IPS-18c (cell line): ENCODE measurements around the gene SCAPER.
"Not testable (repeated sequence)": the region's sequence is repeated elsewhere in the genome, so short reads cannot be mapped to it uniquely, and the experiment has no call there.

Experiments
- H3K4me3 ChIP-seq: 2 replicates; pipeline ENCODE4 v1.7.0; 2013; ENCODE audit warnings: low read depth, mild to moderate bottlenecking, low read length, moderate library complexity; ENCODE audit not compliant: insufficient read depth
- H3K9me3 ChIP-seq: one replicate; pipeline ENCODE4 v1.6.1; 2013; ENCODE audit warnings: mild to moderate bottlenecking, low read length, moderate library complexity; ENCODE audit not compliant: control insufficient read depth, insufficient read depth

SCAPER gene

GRCh38 chr15:76868740-76869139 is 36.4 kb downstream of the SCAPER start:
- Histone ChIP-seq H3K4me3 (no peak overlapping the region), H3K9me3 (no peaks in the 10 kb centered on the region)

GRCh38 chr15:76866716-76867321 is 38.3 kb downstream of the SCAPER start:
- no peak overlapping the region for H3K4me3 ChIP-seq
- H3K9me3 ChIP-seq: no peaks in the 10 kb centered on the region

DNA sequence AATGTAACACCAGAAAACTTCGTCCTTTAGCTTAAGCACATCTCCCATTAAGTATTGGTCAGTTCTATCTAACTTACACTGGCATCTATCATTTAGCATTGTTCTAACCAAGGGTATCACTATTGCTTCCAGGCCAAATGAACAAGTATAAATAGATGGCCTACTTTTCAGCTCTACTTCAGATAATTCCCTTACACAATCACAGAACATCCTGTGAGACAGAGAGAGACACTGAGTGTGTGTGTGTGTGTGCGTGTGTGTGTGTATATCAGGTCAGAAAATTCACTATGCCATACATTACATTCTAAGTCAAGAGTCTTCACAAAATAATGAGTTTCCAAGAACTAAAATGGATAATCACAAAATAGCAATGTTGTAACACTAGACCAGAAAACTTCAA is 39.1 kb downstream of the SCAPER start:
- Histone ChIP-seq H3K4me3 (no peak overlapping the region), H3K9me3 (no peaks in the 10 kb centered on the region)

DNA sequence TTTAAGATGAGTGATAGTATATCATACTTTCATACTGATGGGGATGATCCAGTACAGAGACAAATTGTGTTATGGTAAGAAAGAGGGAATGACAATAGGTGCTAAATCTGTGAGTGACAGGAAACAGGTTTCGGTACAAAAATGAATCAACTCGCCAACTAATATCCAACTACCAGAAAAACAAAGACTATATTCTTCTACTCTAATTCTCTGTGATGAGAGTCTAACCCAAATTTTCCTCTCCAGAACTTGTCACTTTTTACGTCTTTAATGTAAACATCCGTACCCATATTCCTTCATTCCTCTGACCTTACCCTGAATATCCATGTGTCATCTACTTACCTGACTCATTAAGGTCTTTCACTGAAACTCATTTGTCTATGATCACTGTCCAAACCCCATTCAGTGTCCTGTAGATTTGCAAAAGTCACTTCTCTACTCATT is 39.6 kb downstream of the SCAPER start:
- Histone ChIP-seq H3K4me3 (no peak overlapping the region), H3K9me3 (no peaks in the 10 kb centered on the region)

GRCh38 chr15:76864586-76864985 is 40.6 kb downstream of the SCAPER start:
- no peak overlapping the region for H3K4me3 ChIP-seq
- no peaks in the 10 kb centered on the region for H3K9me3 ChIP-seq

DNA sequence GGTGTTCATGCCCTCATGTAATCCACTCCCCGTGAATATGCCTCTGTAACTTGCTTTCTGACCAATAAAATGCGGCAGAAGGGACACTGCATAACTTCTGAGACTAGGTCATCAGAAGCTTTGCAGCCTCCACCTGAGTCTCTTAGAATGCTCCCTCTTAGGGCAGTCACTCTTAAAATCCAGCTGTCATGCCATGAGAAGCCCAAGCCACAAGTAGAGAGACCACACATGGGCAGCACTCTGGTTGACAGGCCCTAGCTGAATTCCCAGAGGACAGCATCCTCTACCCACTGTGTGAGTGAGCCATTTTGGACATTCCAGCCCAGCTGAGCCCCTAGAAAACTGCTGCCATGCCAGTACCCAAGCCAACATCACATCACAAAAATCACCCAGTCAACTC is 41.4 kb downstream of the SCAPER start:
- Histone ChIP-seq H3K4me3 (no peak overlapping the region), H3K9me3 (no peaks in the 10 kb centered on the region)

- Histone ChIP-seq H3K9me3 (no peaks in the 10 kb centered on the region), H3K4me3 (no peak overlapping the region)
Measured at GRCh38 chr15:76863123-76863522, 42.0 kb downstream of the SCAPER start.

GRCh38 chr15:76861815-76862397 is 43.2 kb downstream of the SCAPER start:
- Histone ChIP-seq H3K9me3 (no peaks in the 10 kb centered on the region), H3K4me3 (no peak overlapping the region)

- Histone ChIP-seq H3K9me3 (no peaks in the 10 kb centered on the region), H3K4me3 (no peak overlapping the region)
Measured at GRCh38 chr15:76860201-76860600, 44.9 kb downstream of the SCAPER start.

GRCh38 chr15:76850367-76850766 is 54.8 kb downstream of the SCAPER start:
- not testable (repeated sequence) for H3K9me3 ChIP-seq, H3K4me3 ChIP-seq

- H3K9me3 ChIP-seq: no peaks in the 10 kb centered on the region
- no peak overlapping the region for H3K4me3 ChIP-seq
Measured at GRCh38 chr15:76846782-76847181, 58.4 kb downstream of the SCAPER start.

DNA sequence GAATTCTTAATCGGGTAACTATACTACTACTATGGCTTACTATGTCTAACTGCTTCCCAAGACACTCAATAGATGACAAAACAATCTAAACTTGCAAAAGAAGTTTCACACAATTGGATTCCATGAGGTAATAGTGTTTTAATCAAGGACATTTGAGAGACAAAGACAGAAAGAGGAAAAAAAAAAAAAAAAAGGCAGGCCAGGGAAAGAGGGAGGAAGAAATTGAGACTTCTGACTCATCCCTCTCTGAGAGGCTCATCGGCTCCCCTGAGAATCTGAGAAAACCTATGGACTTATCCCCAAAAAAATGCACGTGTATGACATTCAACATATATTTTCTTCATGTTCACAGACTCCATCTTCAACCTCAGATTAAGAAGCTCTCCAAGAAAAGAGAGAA is 61.0 kb downstream of the SCAPER start:
- Histone ChIP-seq H3K9me3 (no peaks in the 10 kb centered on the region), H3K4me3 (no peak overlapping the region)

- H3K4me3 ChIP-seq: no peak overlapping the region
- no peaks in the 10 kb centered on the region for H3K9me3 ChIP-seq
Measured at GRCh38 chr15:76843269-76843668, 61.9 kb downstream of the SCAPER start.

DNA sequence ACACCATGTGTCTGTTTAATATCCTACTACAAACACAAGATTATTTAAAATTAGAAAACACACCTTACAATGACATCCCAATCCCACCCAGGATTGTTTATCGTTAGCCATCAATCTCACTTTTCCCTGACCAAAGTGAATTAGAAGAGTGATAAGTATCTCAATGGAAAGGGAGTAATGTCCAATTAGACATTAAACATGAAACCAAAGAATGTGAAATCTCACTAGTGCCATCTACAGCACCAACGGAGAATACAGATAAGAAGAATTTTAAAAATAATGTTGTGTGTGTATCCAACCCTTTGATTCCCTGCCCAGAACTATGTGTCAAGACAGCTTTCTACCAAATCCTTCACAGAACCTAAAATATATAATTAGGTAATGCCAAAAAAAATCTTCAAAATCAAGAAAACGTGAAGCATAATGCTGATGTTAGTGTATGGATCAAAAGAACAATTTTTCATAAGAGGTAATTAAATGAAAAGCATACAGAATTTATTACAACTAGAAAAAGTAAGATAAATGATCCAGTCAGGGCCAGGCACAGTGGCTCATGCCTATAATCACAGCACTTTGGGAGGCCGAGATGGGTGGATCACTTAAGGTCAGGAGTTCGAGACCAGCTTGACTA is 64.2 kb downstream of the SCAPER start:
- H3K4me3 ChIP-seq: no peak overlapping the region

DNA sequence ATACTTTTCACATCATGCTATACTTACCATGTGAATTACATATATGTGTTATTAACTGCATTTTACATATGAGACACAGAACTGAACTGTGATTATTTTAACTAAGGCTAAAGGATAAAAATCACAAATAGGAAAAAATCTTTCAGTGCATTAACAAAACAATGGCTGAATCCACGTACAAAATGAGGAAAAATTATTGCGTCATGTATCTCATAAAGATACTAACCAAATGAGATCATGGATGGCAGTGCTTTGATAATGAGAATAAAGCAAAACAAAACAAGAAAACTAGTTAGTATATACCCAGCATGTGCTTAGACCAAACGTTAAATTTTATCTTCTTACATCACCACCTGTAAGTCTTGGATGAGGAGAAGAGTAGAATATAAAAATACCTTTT is 66.0 kb downstream of the SCAPER start:
- Histone ChIP-seq H3K4me3 (no peak overlapping the region), H3K9me3 (no peaks in the 10 kb centered on the region)

More for the DNA sequence above, 64.2 kb downstream of the SCAPER start:
- H3K9me3 ChIP-seq: no peaks in the 10 kb centered on the region

- Histone ChIP-seq H3K9me3 (no peaks in the 10 kb centered on the region), H3K4me3 (no peak overlapping the region)
Measured at GRCh38 chr15:76837474-76837873, 67.7 kb downstream of the SCAPER start.

GRCh38 chr15:76829939-76830338 is 75.2 kb downstream of the SCAPER start:
- H3K4me3 ChIP-seq: no peak overlapping the region
- no peaks in the 10 kb centered on the region for H3K9me3 ChIP-seq

DNA sequence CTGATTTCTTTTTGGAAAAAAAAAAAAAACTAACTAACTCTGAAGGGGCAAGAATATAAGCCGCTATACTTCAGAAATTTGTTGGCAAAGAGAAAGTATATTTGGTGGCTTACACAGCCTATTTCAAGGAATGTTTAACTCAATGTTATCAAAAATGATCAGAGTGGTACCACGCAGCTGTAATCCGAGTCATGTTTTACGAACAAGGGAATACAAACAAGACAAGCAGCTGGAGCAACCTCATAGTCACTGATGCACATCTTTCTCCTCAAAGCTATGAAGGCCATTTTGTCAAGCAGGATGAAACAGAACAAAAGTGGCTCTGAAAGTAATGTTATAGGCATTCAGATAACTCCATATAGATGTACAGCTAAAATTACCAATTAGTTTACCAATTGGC is 81.2 kb downstream of the SCAPER start:
- no peak overlapping the region for H3K4me3 ChIP-seq

More for the DNA sequence above, 81.2 kb downstream of the SCAPER start:
- H3K9me3 ChIP-seq: no peaks in the 10 kb centered on the region
